GM18508 (cell line): ENCODE data around the gene CRNKL1.

ENCODE experiments used
- ATAC-seq: cut with Tn5 transposase; IDR thresholded peaks from one replicate; pipeline ENCODE4 v1.9.1; 2021; ENCODE audit warnings: moderate number of reproducible peaks; ENCODE audit not compliant: insufficient read depth, unreplicated experiment

The CRNKL1 gene

DNA sequence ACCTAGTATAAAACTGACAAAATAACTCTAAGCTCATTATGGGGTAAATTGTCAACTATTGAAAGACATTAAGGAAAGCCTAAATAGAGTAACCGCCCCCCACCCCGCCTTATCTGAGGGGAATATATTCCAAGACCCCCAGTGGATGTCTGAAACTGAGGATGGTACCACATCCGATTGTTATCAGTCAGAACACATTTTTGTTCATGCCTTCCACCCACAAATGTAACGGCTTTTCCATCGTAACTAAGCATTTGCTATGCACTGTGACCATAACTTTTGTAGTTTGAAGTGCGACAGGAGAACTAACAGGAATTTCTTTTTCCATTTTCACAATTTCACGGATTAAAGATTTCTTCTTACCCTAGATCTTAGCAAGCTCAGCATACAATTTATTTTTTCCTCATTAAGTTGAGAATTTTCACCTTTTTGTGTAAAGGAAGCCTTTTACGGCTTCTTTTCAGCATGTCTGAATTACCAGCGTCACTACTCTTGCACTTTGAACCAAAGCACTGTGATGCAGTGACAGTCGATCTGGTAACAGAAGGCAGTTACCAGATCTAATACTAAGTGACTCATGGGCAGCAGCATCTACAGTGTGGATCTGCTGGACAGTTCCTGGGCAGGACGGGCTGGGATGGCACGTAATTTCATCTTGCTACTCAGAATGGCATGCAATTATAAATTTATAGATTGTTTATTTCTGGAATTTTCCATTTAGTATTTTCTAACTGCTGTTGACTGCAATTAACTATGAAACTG is 11.9 kb upstream of the CRNKL1 start:
- ATAC-seq: no peak

- no peak for ATAC-seq
Measured at GRCh38 chr20:20060234-20060998, 8.2 kb upstream of the CRNKL1 start.

DNA sequence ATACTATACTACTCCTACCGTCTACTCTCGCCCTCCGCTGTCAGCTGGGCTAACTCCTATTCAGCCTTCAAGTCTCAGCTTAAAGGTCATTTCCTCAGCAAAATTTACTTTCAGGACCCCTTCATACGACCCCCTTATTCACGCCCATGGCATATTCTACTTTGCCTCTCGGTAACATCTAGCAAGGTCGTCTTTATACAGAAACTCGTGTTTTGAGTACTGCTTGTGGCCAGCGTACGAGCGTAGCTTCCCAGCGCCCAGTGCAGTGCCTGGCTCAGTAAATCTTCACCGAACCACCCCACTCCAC is 546 bp downstream of the CRNKL1 start:
- ATAC-seq: peak; percentile 2

GRCh38 chr20:20039752-20040387 is 12.4 kb downstream of the CRNKL1 start:
- no peak for ATAC-seq

DNA sequence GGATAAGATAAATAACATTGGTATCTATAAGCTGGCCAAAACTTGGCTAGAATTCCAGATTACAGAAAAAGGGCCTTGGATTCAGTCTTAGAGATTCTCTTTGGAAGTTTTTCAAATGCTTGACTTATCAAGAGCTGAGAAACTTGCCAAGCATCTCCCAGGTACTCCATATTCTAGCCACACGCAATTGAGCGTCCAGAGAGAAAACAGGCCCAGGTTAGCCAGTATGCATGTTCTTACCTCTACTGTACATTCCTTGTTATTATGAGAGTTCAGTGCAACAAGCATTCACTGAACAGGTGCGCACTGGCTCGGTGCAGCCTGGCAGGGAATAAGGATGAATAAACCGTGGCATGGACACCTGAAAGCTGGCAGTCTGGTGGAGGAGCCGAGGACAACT is 13.7 kb downstream of the CRNKL1 start:
- no peak for ATAC-seq

DNA sequence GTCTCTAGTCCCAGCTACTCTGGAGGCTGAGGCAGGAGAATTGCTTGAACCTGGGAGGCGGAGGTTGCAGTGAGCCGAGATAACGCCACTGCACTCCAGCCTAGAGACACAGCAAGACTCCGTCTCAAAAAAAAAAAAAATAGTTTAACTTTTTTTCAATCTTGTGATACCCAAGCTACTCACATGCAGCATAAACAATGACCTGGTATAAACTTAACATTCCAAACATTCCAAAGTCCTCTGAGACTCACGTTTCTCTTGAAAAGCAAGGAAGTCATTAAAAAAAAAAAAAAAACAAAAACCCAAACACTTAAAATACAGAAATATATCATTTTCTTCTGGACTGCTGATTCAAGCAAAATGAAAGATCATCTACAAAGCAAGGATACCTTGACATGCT is 14.3 kb downstream of the CRNKL1 start:
- ATAC-seq: no peak

DNA sequence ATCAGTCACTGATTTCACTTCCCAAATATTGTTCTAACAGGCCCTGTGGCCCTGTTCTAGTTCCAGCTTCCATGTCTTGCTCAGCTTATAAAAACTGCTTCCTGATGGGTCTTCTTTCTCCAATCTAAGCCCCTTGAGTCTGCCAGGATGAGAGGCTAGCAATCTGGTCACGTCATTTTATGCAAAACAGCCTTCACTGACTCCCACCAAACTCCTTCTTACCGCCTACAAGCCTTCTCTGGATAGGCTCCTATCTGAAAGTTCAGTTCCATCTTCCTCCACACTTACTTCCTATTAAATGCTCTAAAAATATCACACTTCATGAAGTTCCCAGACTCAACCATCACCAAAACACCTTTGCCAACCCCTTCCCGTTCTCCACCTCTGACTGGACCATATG is 15.5 kb downstream of the CRNKL1 start:
- ATAC-seq: no peak

- no peak for ATAC-seq
Measured at GRCh38 chr20:20034486-20034885, 17.8 kb downstream of the CRNKL1 start.

DNA sequence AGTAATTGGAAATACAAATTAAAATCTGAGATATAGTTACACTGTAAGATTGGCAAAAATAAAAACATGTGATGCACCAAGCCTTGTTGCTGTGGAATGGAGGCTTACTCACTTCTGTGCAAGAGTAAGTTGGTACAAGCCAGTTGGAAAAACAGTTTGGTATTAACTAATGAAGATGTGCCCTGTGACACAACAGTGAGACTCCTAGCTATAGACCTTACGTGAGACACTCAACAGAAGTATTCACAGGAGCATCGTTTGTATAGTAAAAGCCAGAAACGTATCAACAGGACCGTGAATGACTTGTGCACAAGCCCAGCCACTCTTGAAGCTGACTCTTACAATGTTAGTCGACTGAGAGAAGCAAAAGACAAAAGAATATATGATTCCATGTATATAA is 20.5 kb downstream of the CRNKL1 start:
- no peak for ATAC-seq

GRCh38 chr20:20027284-20027683 is 25.0 kb downstream of the CRNKL1 start:
- no peak for ATAC-seq

GRCh38 chr20:20024942-20025341 is 27.3 kb downstream of the CRNKL1 start:
- no peak for ATAC-seq

- ATAC-seq: no peak
Measured at GRCh38 chr20:20023395-20023794, 28.9 kb downstream of the CRNKL1 start.

DNA sequence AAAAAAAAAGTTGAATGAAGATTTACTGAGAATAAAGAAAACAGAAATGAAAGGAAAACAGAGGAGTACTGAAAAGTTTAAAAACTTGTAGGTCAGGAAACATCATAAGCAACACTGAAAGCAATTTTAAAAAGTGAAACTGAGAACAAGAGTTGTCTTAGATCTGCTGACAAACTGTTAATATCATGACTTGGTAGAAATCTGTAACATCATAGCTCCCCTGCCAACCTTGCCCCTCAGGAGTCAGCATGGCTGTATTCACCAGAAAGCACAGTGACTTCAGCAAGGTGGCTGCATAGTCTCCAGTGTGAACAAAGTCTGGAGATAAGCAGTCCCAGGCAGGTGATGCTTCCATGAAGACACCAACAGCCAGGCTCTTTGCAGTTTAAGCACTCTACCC is 29.8 kb downstream of the CRNKL1 start:
- no peak for ATAC-seq

GRCh38 chr20:20021835-20022234 is 30.4 kb downstream of the CRNKL1 start:
- no peak for ATAC-seq

- no peak for ATAC-seq
Measured at GRCh38 chr20:20020908-20021307, 31.4 kb downstream of the CRNKL1 start.

- no peak for ATAC-seq
Measured at GRCh38 chr20:20019123-20019522, 33.1 kb downstream of the CRNKL1 start.

GRCh38 chr20:20018366-20018765 is 33.9 kb downstream of the CRNKL1 start:
- ATAC-seq: no peak

DNA sequence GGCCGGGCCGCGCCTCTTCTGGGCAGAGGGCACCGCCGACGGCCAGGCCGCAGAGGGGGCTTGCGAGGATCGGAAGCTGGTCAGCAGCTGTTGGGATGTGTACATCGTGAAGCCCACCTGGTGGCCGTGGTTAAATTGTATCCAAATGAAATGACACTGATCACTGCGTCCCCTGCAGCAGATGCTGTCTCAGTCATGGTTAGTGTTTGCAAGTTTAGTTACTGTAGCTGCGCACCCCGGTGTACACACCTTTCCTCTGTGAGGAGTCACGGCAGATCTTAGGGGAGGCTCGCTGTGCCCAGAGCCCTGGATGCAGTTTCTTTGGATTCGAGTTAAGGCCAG is 34.5 kb downstream of the CRNKL1 start:
- no peak for ATAC-seq

DNA sequence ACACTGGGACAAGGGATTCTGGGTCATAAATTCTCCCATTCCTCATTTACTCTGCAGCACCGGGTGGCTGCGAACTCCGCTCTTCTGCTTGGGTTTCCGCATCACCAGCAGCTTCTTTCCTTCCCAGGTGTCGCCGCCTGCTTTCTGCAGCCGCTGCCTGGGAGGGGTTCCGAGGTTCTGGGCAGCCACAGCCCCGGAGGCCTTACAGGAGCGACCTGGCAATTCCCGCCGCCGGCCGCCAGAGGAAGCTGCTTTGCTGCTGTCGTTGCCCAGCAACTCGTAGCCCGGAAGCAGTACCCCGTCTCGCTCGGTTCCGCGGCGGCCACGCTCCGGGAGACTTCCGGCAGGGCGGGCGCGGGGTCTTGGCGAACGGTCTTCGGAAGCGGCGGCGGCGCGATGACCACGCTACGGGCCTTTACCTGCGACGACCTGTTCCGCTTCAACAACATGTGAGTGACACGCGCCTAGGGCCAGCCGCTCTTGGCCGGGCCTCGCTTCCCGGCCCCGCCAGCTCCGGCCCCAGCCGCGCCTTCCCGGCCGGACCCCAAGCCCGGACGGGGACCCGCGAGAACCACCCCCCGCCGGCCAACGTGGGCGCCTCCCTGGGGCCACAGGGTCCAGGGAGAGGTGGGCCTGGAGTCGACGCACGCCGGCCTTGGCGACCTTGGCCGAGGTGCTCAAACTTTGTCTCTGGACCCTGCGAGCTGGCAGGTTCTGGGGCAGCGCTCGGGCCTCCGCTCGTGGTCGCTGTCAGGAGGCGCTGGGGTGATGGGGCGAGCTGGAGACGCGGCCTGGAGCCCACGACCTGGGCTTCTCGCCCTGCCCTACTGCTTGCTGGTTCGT is 35.0 kb downstream of the CRNKL1 start, which contains the start of gene NAA20:
TSS of gene NAA20 (plus strand) at position 362 of the 843 bp plus-strand sequence. CDS start at position 397, 35 bp downstream.
- peak; percentile 94 for ATAC-seq

DNA sequence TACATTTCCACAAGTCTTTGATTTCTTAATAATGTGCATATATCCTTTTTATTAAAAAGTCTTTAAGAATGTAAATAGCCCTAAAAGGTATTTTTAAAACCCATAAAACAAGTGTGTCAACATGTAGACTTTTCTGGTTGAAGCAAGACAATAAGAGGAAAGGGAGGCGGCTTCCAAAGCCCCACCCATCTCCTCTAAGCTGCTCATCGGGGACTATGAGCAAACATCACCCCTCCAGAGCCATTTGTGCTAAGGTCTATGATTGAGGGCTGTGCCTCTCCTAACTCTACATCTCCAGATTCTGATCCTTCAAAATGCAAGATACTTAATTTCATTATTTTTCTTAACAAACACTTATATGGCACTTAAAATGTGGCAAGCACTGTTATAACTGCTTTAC is 37.6 kb downstream of the CRNKL1 start:
- no peak for ATAC-seq

- no peak for ATAC-seq
Measured at GRCh38 chr20:20012541-20012940, 39.7 kb downstream of the CRNKL1 start.
